Measurements from ENCODE around the gene C1orf116.

DNA sequence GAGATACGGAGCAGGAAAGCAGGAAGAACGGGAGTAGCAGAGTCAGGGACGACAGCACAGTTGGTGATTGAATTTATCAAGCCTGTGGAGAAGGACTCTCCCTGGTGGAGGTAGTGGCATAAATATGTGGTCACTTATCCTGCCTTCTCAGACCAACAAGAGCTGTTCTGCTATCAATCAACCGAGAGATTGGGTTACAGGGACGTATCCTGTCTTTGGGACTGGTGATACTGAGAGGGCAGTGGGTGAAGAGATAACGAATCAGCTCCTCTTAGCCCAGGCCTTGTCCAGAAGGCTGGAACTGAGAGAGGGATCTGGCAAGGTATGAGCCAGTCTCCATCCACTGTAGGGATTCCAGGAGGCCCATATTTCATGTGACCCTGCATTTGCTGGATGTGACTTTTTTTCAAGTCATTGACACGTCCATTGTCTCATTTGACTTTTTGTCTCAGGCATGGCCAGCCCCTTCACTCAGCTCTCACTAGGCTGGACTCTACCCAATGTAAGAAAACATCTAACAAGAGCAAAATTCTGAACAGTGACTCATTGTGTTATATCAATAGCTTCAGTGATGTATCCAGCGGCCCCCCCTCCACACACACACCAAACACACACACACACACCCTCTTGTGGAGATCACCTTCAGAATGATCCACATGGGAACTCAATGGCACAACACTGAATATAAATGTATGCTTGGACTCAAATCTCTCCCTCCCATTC is 11.3 kb downstream of the C1orf116 start:
- TF ChIP-seq, protein P1, sequence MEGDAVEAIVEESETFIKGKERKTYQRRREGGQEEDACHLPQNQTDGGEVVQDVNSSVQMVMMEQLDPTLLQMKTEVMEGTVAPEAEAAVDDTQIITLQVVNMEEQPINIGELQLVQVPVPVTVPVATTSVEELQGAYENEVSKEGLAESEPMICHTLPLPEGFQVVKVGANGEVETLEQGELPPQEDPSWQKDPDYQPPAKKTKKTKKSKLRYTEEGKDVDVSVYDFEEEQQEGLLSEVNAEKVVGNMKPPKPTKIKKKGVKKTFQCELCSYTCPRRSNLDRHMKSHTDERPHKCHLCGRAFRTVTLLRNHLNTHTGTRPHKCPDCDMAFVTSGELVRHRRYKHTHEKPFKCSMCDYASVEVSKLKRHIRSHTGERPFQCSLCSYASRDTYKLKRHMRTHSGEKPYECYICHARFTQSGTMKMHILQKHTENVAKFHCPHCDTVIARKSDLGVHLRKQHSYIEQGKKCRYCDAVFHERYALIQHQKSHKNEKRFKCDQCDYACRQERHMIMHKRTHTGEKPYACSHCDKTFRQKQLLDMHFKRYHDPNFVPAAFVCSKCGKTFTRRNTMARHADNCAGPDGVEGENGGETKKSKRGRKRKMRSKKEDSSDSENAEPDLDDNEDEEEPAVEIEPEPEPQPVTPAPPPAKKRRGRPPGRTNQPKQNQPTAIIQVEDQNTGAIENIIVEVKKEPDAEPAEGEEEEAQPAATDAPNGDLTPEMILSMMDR (IDR thresholded peaks at IDR 0.05) = no peak
- TF ChIP-seq POLR2A (IDR thresholded peaks at IDR 0.05) (no peak), EP300 (IDR thresholded peaks at IDR 0.05; ENCODE audit: low read depth) (no peak), POLR2AphosphoS5 (IDR thresholded peaks at IDR 0.05) (no peak)
